Fibroblast of lung (primary cell): ENCODE measurements around the gene KRT39.

Experiments used
- CTCF ChIP-seq, 2 donors: IDR thresholded peaks in 1 of 2; conservative IDR thresholded peaks in 1 of 2; 1 replicate in 1 of 2; 2 replicates in 1 of 2; pipeline ENCODE4 v1.5.1; 2011 to 2012; ENCODE audit warnings: low read length in 2 of 2, control low read depth in 1 of 2, inconsistent platforms in 1 of 2, low read depth in 1 of 2, mild to moderate bottlenecking in 1 of 2
- EZH2 ChIP-seq: IDR thresholded peaks from 2 replicates; pipeline ENCODE4 v1.5.1; 2012; ENCODE audit warnings: low read length, control low read depth, mild to moderate bottlenecking; ENCODE audit errors: missing control alignments

GRCh38 chr17:40921026-40921425 is 45.7 kb downstream of the KRT39 start:
- TF ChIP-seq CTCF (conservative IDR thresholded peaks at IDR 0.05 in 1 of 2, IDR thresholded peaks at IDR 0.05 in 1 of 2; ENCODE audit: low read depth in 1 of 2, low read length in 2 of 2) (no peak), EZH2 (no peak)
